ENCODE measurements around the gene USP6NL.

The USP6NL gene

GRCh38 chr10:11609492-11610093, 1.9 kb downstream of the USP6NL start:
- Histone ChIP-seq H3K9ac (no peak overlapping the region), H4K20me1 (ENCODE audit: insufficient read depth) (no peaks in the 10 kb centered on the region), H2AFZ (ENCODE audit: low read depth) (no peak overlapping the region), H3K36me3 (ENCODE audit: insufficient read depth) (no peaks in the 10 kb centered on the region), H3K4me3 (IDR thresholded peaks at IDR 0.05; ENCODE audit: insufficient read depth, low read depth, low read length) (no peak overlapping the region), H3K27me3 (ENCODE audit: insufficient read depth, low read depth) (no peaks in the 10 kb centered on the region), H3K27ac (no peak overlapping the region), H3K4me2 (peak overlapping the region; percentile 90; the same call in 1 of the 2 replicates), H3K4me1 (ENCODE audit: low read depth, poor library complexity, severe bottlenecking) (peaks cover 23% of the 10 kb centered on the region), H3K79me2 (ENCODE audit: insufficient read depth, low read depth) (0 out of 2 replicates have a peak, but pooled peaks cover 7% of the 10 kb centered on the region)
- no peak for TF ChIP-seq CTCF (conservative IDR thresholded peaks at IDR 0.05; ENCODE audit: low read depth, low read length)

GRCh38 chr10:11609052-11609451, 2.4 kb downstream of the USP6NL start:
- Histone ChIP-seq H3K9ac (no peak overlapping the region), H2AFZ (ENCODE audit: low read depth) (no peak overlapping the region), H3K79me2 (ENCODE audit: insufficient read depth, low read depth) (0 out of 2 replicates have a peak, but pooled peaks cover 7% of the 10 kb centered on the region), H3K4me3 (IDR thresholded peaks at IDR 0.05; ENCODE audit: insufficient read depth, low read depth, low read length) (no peak overlapping the region), H3K4me1 (ENCODE audit: low read depth, poor library complexity, severe bottlenecking) (peaks cover 27% of the 10 kb centered on the region), H3K27me3 (ENCODE audit: insufficient read depth, low read depth) (no peaks in the 10 kb centered on the region), H3K4me2 (no peak overlapping the region), H3K36me3 (ENCODE audit: insufficient read depth) (no peaks in the 10 kb centered on the region), H3K27ac (no peak overlapping the region), H4K20me1 (ENCODE audit: insufficient read depth) (no peaks in the 10 kb centered on the region)
- no peak for TF ChIP-seq CTCF (conservative IDR thresholded peaks at IDR 0.05; ENCODE audit: low read depth, low read length)

- H3K4me2 ChIP-seq = no peak overlapping the region
- H3K9ac ChIP-seq = no peak overlapping the region
- no peaks in the 10 kb centered on the region for H3K36me3 ChIP-seq (ENCODE audit: insufficient read depth)
- no peaks in the 10 kb centered on the region for H3K27me3 ChIP-seq (ENCODE audit: insufficient read depth, low read depth)
- no peak overlapping the region for H2AFZ ChIP-seq (ENCODE audit: low read depth)
- H4K20me1 ChIP-seq (ENCODE audit: insufficient read depth) = no peaks in the 10 kb centered on the region
- H3K4me3 ChIP-seq (IDR thresholded peaks at IDR 0.05; ENCODE audit: insufficient read depth, low read depth, low read length) = no peak overlapping the region
- no peak overlapping the region for H3K27ac ChIP-seq
- peaks cover 27% of the 10 kb centered on the region for H3K4me1 ChIP-seq (ENCODE audit: low read depth, poor library complexity, severe bottlenecking)
- TF ChIP-seq CTCF (conservative IDR thresholded peaks at IDR 0.05; ENCODE audit: low read depth, low read length) = no peak
- H3K79me2 ChIP-seq (ENCODE audit: insufficient read depth, low read depth) = 0 out of 2 replicates have a peak, but pooled peaks cover 7% of the 10 kb centered on the region
These were observed 3.1 kb downstream of the USP6NL start for GRCh38 chr10:11608159-11609013.

GRCh38 chr10:11605807-11606408, 5.5 kb downstream of the USP6NL start:
- no peak overlapping the region for H3K4me3 ChIP-seq (IDR thresholded peaks at IDR 0.05; ENCODE audit: insufficient read depth, low read depth, low read length)
- no peak for TF ChIP-seq CTCF (conservative IDR thresholded peaks at IDR 0.05; ENCODE audit: low read depth, low read length)
- H3K9ac ChIP-seq = no peak overlapping the region
- peaks cover 19% of the 10 kb centered on the region for H3K4me1 ChIP-seq (ENCODE audit: low read depth, poor library complexity, severe bottlenecking)
- no peaks in the 10 kb centered on the region for H3K36me3 ChIP-seq (ENCODE audit: insufficient read depth)
- no peak overlapping the region for H2AFZ ChIP-seq (ENCODE audit: low read depth)
- H3K79me2 ChIP-seq (ENCODE audit: insufficient read depth, low read depth) = 0 out of 2 replicates have a peak, but pooled peaks cover 7% of the 10 kb centered on the region
- H3K4me2 ChIP-seq = no peak overlapping the region
- no peak overlapping the region for H3K27ac ChIP-seq
- no peaks in the 10 kb centered on the region for H3K27me3 ChIP-seq (ENCODE audit: insufficient read depth, low read depth)
- no peaks in the 10 kb centered on the region for H4K20me1 ChIP-seq (ENCODE audit: insufficient read depth)

Measured in KMS-11 (cell line).